Esophagus squamous epithelium (tissue), 4 donors: ENCODE results near the gene LTBP2.

Experiments used
- POLR2A ChIP-seq, 4 donors: fragments of 450-650 bp; IDR thresholded peaks; one replicate each; pipeline ENCODE4 v1.6.1; 2017; ENCODE audit warnings: antibody characterized with exemption in 4 of 4, mild to moderate bottlenecking in 4 of 4, moderate library complexity in 3 of 4
- TF ChIP-seq, protein P1 (sequence below), 6 experiments: fragments of 450-650 bp in 4 of 6; fragments of 200-600 bp in 2 of 6; sonication (generic) in 2 of 6; IDR thresholded peaks; one replicate each; pipeline ENCODE4 v1.5.1; 2016 to 2019; ENCODE audit warnings: antibody characterized with exemption in 6 of 6, mild to moderate bottlenecking in 4 of 6, moderate library complexity in 4 of 6

DNA sequence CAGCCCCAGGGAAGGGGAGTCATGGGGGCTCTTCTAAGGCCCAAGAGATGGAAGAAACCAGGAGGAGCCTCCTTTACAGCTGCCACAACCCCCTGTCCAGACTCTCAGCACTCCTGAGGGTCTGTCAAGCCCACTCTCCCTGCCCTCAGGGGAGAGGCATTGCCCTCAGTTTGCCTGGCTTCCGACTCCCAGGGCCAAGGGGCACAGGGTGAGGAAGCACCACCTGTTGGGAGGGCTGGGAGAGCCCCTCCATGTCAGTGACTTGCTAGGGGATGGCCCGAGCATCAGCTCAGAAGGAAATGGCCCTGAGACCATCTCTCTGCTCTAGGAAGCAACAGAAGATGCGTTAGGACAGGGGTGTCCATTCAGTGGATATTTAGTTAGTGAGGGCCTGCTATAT is 36.1 kb downstream of the LTBP2 start:
- TF ChIP-seq, protein P1, sequence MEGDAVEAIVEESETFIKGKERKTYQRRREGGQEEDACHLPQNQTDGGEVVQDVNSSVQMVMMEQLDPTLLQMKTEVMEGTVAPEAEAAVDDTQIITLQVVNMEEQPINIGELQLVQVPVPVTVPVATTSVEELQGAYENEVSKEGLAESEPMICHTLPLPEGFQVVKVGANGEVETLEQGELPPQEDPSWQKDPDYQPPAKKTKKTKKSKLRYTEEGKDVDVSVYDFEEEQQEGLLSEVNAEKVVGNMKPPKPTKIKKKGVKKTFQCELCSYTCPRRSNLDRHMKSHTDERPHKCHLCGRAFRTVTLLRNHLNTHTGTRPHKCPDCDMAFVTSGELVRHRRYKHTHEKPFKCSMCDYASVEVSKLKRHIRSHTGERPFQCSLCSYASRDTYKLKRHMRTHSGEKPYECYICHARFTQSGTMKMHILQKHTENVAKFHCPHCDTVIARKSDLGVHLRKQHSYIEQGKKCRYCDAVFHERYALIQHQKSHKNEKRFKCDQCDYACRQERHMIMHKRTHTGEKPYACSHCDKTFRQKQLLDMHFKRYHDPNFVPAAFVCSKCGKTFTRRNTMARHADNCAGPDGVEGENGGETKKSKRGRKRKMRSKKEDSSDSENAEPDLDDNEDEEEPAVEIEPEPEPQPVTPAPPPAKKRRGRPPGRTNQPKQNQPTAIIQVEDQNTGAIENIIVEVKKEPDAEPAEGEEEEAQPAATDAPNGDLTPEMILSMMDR (IDR thresholded peaks at IDR 0.05): no peak
- TF ChIP-seq POLR2A (IDR thresholded peaks at IDR 0.05): no peak
